Measurements from ENCODE around the gene GPATCH3. TPM values are rescaled to one million over a fixed set of nuclear protein-coding genes. Genes with fewer than 3 reads are reported as not detected.

GPATCH3 gene
- total and polyA plus RNA-seq, 2 donors from 2014 or later: 15.8 TPM

DNA sequence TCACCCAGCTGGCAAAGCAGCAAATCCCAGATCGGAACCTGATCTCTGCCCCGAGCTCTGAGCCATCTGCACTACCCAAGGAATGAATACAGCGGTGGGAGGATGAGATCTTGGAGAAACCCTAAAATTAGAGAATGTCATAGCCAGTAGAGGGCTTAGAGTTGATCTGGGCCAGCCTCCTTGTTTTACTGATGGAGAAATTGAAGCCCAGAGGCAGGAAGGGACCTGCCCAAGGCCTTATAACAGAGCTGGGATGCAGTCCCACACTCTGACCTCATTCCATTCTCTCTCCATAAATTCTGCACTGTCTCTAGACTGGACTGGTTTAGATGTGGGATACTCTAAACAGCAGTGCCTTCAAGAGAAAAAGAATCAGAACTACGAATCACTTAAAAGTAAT lies 42.1 kb downstream of the GPATCH3 start:
- H3K27me3 ChIP-seq (ENCODE audit: control insufficient read depth, insufficient read depth, low read length): no peaks in the 10 kb centered on the region
- peaks cover 0 to 9% (median 2%) of the 10 kb centered on the region in 3 donors for H3K36me3 ChIP-seq (ENCODE audit: control insufficient read depth in 2 of 3, insufficient read depth in 3 of 3, low read length in 3 of 3)
- FAIRE-seq: no peak
- no peak overlapping the region for H3K27ac ChIP-seq (ENCODE audit: low read depth in 2 of 2, low read length in 2 of 2)
- H3K4me1 ChIP-seq (ENCODE audit: control insufficient read depth in 2 of 3, insufficient read depth in 2 of 3, low read depth in 1 of 3, low read length in 3 of 3): no peaks in the 10 kb centered on the region
- H3K4me3 ChIP-seq (ENCODE audit: low read length in 3 of 3): no peak overlapping the region
- H3K9me3 ChIP-seq (ENCODE audit: control insufficient read depth in 2 of 3, insufficient read depth in 1 of 3, low read length in 3 of 3): no peaks in the 10 kb centered on the region
- intact Hi-C loops (cut with DNase I): no loop called here
- H3K9ac ChIP-seq (ENCODE audit: low read length in 3 of 3): no peak overlapping the region
- DNase-seq: no peak
- TF ChIP-seq, protein P1, sequence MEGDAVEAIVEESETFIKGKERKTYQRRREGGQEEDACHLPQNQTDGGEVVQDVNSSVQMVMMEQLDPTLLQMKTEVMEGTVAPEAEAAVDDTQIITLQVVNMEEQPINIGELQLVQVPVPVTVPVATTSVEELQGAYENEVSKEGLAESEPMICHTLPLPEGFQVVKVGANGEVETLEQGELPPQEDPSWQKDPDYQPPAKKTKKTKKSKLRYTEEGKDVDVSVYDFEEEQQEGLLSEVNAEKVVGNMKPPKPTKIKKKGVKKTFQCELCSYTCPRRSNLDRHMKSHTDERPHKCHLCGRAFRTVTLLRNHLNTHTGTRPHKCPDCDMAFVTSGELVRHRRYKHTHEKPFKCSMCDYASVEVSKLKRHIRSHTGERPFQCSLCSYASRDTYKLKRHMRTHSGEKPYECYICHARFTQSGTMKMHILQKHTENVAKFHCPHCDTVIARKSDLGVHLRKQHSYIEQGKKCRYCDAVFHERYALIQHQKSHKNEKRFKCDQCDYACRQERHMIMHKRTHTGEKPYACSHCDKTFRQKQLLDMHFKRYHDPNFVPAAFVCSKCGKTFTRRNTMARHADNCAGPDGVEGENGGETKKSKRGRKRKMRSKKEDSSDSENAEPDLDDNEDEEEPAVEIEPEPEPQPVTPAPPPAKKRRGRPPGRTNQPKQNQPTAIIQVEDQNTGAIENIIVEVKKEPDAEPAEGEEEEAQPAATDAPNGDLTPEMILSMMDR (IDR thresholded peaks at IDR 0.05; ENCODE audit: borderline replicate concordance, extremely low read depth, insufficient read depth): no peak

DNA sequence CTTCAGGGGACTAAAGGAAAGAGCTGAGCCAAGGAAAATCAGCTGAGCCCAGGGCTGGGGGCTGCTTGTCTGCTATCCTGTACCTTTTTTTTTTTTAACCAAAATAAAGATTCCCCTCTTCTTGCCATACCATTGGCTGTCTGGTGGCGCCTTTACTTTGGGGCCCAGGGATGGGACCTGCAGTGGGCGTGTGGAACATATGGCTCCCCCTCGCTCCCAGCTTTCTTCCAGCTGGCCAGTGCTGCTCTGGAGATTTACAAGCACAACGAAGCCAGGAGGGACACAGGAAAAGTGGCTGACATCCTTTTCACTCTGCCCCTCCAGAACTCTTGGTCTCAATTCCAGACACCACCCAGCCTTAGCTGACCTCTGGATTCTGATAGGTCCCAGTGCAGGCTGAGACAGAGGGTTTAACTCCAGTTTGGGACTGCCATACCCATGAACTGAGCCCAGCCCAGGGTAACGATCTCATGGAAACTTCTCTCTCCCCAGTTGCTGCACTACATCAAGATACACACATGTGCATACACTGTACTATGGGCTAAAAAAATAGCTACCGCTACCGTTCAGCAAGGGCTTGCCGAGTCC lies 42.7 kb downstream of the GPATCH3 start:
- Histone ChIP-seq H3K4me3 (ENCODE audit: low read length in 3 of 3) (no peak overlapping the region), H3K36me3 (ENCODE audit: control insufficient read depth in 2 of 3, insufficient read depth in 3 of 3, low read length in 3 of 3) (peaks cover 0 to 12% (median 2%) of the 10 kb centered on the region in 3 donors), H3K9ac (ENCODE audit: low read length in 3 of 3) (no peak overlapping the region), H3K9me3 (ENCODE audit: control insufficient read depth in 2 of 3, insufficient read depth in 1 of 3, low read length in 3 of 3) (no peaks in the 10 kb centered on the region), H3K4me1 (ENCODE audit: control insufficient read depth in 2 of 3, insufficient read depth in 2 of 3, low read depth in 1 of 3, low read length in 3 of 3) (no peaks in the 10 kb centered on the region), H3K27me3 (ENCODE audit: control insufficient read depth, insufficient read depth, low read length) (no peaks in the 10 kb centered on the region), H3K27ac (ENCODE audit: low read depth in 2 of 2, low read length in 2 of 2) (no peak overlapping the region)
- intact Hi-C loops (cut with DNase I): no loop called here
- FAIRE-seq (no peak), DNase-seq (no peak)
- TF ChIP-seq, protein P1 (IDR thresholded peaks at IDR 0.05; ENCODE audit: borderline replicate concordance, extremely low read depth, insufficient read depth): no peak

- no peaks in the 10 kb centered on the region for H3K9me3 ChIP-seq (ENCODE audit: control insufficient read depth in 2 of 3, insufficient read depth in 1 of 3, low read length in 3 of 3)
- peaks cover 0 to 19% (median 2%) of the 10 kb centered on the region in 3 donors for H3K36me3 ChIP-seq (ENCODE audit: control insufficient read depth in 2 of 3, insufficient read depth in 3 of 3, low read length in 3 of 3)
- intact Hi-C loops (cut with DNase I): no loop called here
- no peak overlapping the region for H3K27ac ChIP-seq (ENCODE audit: low read depth in 2 of 2, low read length in 2 of 2)
- H3K4me3 ChIP-seq (ENCODE audit: low read length in 3 of 3): no peak overlapping the region
- TF ChIP-seq, protein P1 (IDR thresholded peaks at IDR 0.05; ENCODE audit: borderline replicate concordance, extremely low read depth, insufficient read depth): no peak
- no peaks in the 10 kb centered on the region for H3K4me1 ChIP-seq (ENCODE audit: control insufficient read depth in 2 of 3, insufficient read depth in 2 of 3, low read depth in 1 of 3, low read length in 3 of 3)
- H3K9ac ChIP-seq (ENCODE audit: low read length in 3 of 3): no peak overlapping the region
- FAIRE-seq (no peak), DNase-seq (no peak)
- no peaks in the 10 kb centered on the region for H3K27me3 ChIP-seq (ENCODE audit: control insufficient read depth, insufficient read depth, low read length)
These were observed 43.4 kb downstream of the GPATCH3 start for GRCh38 chr1:26856604-26857469.
